GOT3 (cell line): Measurements from ENCODE around the gene RHEB.
A peak's percentile ranks its signal among the peaks of the same experiment; 100 is the strongest.

ENCODE experiments used
- DNase-seq: peaks from one replicate; lab custom pipeline; 2025; ENCODE audit warnings: mixed read lengths; lab: John Stamatoyannopoulos, UW

Gene RHEB

DNA sequence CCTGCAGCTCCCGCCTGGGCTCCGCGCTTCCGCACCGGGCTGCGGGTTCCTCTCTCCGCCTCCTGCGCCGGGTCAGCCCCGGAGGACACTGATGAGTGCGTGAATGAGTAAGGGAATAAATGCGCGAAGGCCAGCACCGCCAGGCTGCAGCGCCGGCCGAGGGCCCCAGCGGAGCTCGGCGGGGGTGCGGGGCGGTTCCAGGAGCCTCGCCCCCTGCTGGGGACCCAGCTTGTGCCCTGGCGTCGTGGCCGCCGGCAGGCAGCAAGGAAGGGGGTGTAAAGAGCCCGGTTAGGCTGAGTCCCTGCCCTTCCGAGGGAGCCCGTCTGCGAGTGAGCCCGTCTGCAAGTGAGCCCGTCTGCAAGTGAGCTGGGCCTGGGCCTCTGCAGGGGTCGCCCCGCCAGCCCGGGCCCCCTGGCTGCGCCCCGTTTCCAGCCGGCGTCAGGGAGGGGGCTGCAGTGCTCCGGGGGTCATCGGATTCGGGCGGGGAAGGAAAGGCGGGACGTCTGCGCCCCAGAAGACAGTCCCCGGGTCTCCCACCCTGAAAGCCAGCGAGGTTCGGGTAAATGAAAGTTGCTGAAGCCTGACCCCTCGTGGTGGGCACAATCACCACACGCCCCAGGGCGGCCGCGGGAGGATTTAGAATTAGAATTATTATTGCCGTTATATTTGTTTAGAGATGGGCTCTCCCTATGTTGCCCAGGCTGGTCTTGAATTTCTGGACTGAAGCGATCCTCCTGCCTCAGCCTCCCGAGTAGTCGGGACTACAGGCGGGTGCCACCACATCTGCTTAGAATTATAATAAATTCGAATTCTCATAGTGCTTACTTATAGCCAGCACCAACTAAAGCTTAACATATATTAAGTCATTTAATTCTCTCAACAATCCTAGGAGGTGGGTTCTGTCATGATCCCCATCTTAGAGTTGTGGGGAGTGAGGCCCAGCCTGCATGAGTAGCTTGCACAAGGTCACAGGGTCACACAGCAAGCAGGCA is 71.1 kb downstream of the RHEB start:
- peak; percentile 53 for DNase-seq

DNA sequence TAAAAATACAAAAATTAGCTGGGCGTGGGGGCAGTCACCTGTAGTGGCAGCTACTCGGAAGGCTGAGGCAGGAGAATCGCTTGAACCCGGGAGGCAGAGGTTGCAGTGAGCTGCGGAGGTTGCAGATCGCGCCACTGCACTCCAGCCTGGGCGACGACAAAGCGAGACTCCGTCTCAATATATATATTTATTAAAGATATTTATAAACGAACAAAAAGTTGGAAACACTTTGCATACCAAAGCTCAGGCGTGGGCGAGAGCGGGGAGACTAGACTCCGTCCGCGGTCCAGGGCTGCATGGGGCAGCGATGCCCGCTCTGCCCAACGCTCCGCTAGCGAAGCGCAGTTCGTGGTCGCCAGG is 71.8 kb downstream of the RHEB start:
- no peak for DNase-seq

- DNase-seq = no peak
Measured at GRCh38 chr7:151447312-151447711, 72.4 kb downstream of the RHEB start.

GRCh38 chr7:151446412-151446811 is 73.3 kb downstream of the RHEB start:
- no peak for DNase-seq

DNA sequence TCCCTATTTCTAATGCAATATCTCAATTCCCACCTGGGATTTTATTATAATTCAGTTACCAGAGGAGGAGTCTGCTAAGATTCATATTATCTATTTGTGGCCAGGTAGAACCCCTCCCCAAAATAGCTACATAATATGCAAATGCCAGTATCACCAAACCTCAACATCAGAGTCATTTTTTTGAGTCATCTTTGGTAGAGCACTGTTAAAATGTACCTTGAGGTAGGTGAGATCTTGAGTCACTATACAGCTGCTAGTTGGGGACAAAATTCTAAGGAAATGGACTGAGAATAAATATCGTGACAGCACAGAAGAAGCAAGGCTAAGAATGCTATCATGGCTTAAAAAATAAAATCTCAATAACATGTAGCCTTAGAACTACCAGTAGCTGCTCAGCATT is 75.1 kb downstream of the RHEB start:
- no peak for DNase-seq

- no peak for DNase-seq
Measured at GRCh38 chr7:151442776-151443496, 76.8 kb downstream of the RHEB start.

- no peak for DNase-seq
Measured at GRCh38 chr7:151440799-151441445, 78.8 kb downstream of the RHEB start.

DNA sequence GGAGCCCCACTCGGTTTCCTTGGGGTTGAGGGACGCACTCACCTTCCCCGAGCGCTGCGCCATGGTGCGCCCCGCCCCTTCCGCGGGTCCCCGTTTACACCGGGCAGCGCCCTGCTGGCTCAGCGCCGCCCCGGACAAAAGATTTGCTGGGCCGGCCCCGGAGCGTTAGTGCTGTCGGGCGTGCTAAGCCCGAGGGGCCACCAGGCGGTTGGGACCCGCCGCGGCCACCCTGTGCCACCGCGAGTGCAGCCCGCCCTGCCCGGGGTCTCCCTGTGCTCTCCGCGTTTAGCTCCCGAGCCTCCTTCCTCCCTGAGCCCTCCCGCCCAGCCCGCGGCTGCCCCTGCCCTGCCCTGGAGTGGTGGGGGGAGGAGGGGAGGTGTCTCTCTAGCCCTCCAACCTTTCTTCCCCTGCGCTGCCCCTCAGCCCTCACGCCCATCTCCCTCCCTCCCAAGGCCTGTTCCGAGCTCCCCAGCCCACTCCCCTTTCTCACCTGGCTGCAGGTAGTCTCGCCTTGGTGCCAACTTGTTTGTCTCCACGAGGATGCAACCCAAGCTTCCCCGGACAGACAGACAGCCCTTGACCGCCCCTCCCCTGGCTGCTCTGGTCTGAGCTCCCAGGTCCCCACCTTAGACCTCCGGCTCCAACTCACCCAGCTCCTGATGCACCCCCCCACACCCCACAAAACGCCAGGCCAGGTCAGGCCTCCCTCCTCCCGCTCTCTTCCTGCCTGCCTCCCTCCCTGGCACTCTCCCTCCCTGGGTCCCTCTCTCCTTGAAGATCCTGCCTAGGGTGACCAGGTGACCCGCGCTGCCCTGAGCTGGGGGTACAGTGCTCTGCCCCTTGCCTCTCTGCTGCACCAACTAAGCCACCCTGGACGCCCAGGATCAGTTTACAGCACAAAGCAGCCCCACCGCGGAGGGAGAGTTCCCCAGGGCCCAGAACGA is 79.6 kb downstream of the RHEB start, which contains the start of gene CRYGN:
TSS of gene CRYGN (minus strand) at position 287 of the 944 bp plus-strand sequence. CDS start at position 63, 224 bp downstream.
- DNase-seq = no peak

DNA sequence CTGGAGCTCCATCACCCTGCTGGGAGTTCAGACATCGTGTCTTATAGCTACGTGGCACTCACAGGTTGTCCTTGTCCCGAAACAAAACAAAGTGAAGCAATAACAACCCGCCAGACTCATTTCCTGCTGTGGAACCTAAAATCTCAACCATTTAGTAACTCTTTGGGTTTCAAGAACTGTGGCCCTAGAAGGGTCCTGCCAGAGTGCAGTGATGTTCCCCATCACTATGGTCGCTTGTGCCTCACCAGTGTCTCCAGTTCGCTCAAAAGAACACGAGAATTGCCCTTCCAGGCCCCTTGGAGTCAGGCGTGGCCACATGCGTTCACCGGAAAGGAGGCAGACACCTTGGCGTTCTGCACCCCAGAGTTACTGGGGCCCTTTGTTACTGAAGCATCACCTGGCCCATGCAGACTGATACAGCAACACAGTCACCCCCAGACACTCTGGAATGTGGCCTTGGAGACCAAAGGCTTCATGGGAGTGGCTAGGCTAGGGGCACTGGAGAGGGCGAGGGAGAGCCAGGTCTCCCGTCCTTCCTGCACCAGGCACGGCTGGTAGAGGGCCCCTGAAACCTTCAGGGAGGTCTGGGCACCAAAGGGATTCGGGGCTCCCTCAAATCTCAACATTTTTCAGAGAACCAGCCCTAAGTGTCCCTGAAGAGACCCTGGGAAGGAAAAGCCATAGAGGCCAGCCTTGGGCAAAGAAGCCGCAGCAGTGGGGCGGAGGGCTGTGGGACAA is 80.7 kb downstream of the RHEB start:
- DNase-seq = no peak

- DNase-seq = no peak
Measured at GRCh38 chr7:151437866-151438516, 81.7 kb downstream of the RHEB start.

DNA sequence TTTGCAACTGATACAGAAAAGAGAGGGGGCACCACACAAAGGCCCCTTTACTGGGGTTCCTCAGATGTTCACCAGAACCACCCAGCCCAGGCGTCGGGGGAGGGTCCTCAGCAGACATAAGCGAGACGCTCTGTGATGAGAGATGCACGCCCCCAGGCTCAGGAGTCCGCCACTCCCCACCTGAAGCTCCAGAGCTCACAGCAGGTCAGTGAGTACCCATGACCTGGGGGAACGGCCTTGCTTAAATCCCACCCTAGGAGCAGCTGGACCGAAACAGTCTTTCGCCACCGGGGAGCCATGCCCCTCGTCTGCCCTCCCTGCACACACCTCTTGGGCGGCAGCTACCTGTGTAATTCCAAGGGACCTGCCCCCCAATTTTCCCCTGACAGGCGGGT is 82.5 kb downstream of the RHEB start:
- DNase-seq = no peak

DNA sequence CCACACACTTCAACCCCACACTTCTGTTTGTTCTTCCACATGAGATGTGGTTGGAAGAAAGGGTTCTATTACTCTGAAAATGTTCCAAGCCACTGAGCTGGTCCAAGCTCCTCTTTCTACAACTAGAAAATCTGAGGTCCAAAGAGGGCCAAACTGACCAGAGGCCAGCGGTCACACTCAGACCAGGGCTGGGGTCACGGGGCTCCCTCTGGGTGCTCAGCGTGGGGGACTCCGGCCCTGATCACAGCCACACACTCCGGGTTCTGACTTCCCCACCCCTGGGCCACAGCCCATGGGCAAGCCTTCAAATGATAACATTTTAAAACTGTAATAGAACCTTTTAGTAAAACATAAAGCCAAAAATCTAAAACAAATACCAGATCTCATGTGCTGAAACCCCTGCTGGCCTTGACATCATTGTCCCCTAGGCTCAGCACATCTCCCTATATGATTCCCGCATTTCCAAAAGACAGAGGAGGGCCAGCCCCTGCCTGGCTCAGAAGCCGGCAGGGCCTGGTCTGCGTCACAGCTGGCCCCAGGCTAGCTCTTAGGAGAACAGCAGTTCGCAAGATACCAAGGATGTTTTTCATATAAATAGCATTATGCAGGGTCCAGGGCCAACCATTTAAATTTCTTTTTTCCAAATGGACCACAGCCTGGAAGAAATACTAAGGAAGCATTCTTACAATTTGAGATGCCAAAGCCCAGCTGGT is 83.1 kb downstream of the RHEB start:
- DNase-seq = no peak

GRCh38 chr7:151435971-151436370 is 83.7 kb downstream of the RHEB start:
- DNase-seq = no peak

GRCh38 chr7:151435103-151435916 is 84.4 kb downstream of the RHEB start:
- no peak for DNase-seq

GRCh38 chr7:151434549-151434948 is 85.1 kb downstream of the RHEB start:
- DNase-seq = no peak

DNA sequence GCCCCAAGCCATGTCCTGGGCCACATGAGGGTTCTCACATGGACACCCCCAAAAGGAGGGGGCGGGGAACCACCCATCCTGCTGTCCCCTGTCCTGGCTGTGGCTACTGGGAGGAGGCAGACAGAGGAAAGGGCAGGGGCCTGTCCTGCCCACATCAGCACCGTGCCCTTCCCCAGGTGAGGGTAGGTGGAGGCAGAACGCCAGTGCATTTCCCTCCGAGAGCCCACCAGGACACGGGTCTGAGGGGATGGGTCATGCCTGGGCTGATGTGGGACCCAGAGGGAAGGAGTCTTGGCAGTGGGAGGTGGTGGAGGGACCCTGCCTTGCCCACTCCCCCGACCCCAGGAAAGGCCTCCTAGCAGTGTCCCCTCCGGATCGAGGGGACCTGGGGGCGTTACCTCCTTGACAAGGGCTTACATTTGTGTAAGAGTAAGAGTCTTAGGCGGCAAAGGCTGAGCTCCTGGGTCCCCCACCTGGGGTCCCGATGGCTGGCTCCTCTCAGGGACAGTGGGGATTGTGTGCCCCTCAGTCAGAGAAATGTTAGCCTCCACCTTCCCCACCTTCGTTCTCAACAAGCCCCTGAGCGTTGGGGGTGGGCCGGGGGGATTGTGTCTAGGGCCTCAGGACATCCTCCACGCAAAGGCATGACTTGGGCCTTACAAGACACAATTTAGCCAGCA is 85.8 kb downstream of the RHEB start:
- no peak for DNase-seq

- no peak for DNase-seq
Measured at GRCh38 chr7:151432658-151433521, 86.8 kb downstream of the RHEB start.
